Astrocyte of the spinal cord (primary cell): ENCODE results near the gene HNRNPM.
"Not testable (repeated sequence)": the region's sequence is repeated elsewhere in the genome, so short reads cannot be mapped to it uniquely, and the experiment has no call there.

ENCODE experiments used
- DNase-seq: peaks from one replicate; pipeline ENCODE4 v3.0.0; 2011; ENCODE audit warnings: low read depth, low spot score
- H3K4me3 ChIP-seq: 2 replicates; pipeline ENCODE4 v1.5.1; 2011; ENCODE audit warnings: low read depth, mild to moderate bottlenecking, low read length, moderate library complexity
- in situ Hi-C: cut with HindIII; loops from 2 replicates; pipeline ENCODE4 v1.10.0; 2017; ENCODE audit warnings: low sequenced_read_pairs
- TF ChIP-seq, protein P1 (sequence below): IDR thresholded peaks from 2 replicates; pipeline ENCODE4 v1.5.1; 2012; ENCODE audit warnings: low read depth, mild to moderate bottlenecking, low read length, inconsistent platforms

HNRNPM gene

DNA sequence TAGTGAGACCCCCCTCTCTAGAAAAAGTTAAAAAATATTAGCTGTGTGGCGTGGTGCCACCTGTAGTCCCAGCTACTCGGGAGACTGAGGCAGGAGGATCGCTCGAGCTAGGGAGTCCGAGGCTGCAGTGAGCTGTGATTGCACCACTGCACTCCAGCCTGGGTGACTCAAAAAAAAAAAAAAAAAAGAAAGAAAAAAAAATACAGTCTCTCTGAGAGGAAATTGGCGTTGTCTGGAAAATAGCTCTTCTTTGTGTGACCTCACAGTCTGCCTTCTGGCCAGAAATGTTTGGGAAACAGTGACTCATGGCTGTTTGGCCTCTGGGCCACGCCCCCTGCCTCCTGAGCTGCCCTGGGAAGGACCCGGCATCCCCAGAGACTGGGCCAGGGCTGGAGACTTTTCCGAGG is 21.0 kb upstream of the HNRNPM start:
- peak; percentile 95 for DNase-seq
- no peak overlapping the region for H3K4me3 ChIP-seq
- in situ Hi-C loops: no loop called here
- TF ChIP-seq, protein P1, sequence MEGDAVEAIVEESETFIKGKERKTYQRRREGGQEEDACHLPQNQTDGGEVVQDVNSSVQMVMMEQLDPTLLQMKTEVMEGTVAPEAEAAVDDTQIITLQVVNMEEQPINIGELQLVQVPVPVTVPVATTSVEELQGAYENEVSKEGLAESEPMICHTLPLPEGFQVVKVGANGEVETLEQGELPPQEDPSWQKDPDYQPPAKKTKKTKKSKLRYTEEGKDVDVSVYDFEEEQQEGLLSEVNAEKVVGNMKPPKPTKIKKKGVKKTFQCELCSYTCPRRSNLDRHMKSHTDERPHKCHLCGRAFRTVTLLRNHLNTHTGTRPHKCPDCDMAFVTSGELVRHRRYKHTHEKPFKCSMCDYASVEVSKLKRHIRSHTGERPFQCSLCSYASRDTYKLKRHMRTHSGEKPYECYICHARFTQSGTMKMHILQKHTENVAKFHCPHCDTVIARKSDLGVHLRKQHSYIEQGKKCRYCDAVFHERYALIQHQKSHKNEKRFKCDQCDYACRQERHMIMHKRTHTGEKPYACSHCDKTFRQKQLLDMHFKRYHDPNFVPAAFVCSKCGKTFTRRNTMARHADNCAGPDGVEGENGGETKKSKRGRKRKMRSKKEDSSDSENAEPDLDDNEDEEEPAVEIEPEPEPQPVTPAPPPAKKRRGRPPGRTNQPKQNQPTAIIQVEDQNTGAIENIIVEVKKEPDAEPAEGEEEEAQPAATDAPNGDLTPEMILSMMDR: no peak

DNA sequence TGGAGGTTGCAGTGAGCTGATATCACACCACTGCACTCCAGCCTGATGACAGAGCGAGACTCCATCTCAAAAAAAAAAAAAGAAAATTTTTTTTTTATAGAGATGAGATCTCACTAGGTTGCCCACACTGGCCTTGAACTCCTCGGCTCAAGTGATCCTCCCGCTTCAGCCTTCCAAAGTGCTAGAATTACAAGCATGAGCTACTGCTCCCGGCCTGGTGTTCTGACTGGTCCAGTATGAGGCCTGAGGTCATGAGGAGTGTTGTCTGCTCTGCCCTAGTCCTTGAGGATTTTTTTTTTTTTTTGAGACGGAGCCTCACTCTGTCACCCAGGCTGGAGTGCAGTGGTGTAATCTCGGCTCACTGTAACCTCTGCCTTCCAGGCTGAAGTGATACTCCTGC is 19.4 kb upstream of the HNRNPM start:
- H3K4me3 ChIP-seq, in situ Hi-C loops, DNase-seq: not testable (repeated sequence)

DNA sequence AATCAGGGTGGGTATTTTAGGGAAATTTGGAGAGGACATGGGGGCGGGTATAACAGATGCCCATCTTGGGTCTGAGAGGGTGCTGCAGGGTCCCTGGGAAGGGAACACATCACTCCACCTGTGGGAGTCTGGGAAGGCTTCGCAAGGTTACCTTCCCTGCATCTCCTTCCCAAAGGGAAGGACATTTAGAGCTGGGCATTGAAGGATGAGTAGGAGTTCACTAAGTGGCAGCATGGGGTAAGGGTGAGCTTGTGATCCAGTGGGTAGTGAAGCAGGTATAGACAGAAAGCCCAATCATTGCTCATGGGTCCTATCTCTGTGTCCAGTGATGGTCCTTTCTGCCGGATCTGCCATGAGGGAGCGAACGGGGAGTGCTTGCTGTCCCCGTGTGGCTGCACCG is 18.5 kb upstream of the HNRNPM start:
- TF ChIP-seq, protein P1: no peak
- in situ Hi-C loops: no loop called here
- no peak for DNase-seq
- H3K4me3 ChIP-seq: no peak overlapping the region

DNA sequence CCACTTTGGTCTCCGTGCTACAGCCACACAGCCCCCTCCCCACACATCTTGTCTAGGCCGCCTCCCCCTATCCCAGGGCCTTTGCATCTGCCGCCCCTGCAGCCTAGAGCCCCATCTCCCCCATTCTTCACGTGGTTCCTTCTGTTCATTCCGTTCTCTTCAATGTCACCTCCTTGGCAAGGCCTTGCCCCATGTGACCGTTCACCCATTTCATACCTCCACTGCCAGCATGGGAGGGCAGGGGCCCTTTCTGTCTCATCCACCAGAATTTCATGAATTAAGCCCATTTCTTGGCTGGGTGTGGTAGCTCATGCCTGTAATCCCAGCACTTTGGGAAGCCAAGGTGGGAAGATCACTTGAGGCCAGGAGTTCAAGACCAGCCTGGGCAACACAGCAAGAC is 15.7 kb upstream of the HNRNPM start:
- no peak for DNase-seq
- in situ Hi-C loops: no loop called here
- H3K4me3 ChIP-seq: no peak overlapping the region
- TF ChIP-seq, protein P1: no peak

DNA sequence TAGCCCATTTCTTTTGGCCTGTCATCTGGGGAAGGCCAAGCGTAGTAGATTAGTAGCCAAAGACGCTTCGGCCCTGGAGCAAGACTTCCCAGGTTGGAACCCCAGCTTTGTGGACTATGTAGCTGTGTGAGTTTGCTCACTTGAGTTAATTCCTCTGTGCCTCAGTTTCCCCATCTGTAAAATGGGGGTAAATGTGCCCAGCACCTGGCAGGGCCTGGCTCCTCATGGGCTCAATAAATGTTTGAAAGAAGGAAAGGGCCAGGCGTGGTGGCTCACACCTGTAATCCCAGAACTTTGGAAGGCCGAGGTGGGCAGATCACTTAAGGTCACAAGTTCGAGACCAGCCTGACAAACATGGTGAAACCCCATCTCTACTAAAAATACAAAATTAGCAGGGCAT is 14.9 kb upstream of the HNRNPM start:
- no peak overlapping the region for H3K4me3 ChIP-seq
- no peak for DNase-seq
- TF ChIP-seq, protein P1: no peak
- in situ Hi-C loops: no loop called here

DNA sequence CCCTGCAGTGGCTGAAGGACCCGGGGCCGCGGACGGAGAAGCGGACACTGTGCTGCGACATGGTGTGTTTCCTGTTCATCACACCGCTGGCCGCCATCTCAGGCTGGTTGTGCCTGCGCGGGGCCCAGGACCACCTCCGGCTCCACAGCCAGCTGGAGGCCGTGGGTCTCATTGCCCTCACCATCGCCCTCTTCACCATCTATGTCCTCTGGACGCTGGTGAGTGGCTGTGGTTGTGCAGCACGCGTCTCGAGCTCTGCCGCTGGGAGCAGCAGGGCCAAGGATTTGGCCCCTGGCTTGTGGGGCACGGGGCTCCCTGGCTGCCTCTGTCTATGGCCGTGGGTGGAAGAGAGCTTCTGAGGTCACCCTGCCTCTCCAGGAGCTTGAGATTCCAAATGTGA is 14.1 kb upstream of the HNRNPM start:
- in situ Hi-C loops: no loop called here
- DNase-seq: no peak
- no peak overlapping the region for H3K4me3 ChIP-seq
- TF ChIP-seq, protein P1: no peak

DNA sequence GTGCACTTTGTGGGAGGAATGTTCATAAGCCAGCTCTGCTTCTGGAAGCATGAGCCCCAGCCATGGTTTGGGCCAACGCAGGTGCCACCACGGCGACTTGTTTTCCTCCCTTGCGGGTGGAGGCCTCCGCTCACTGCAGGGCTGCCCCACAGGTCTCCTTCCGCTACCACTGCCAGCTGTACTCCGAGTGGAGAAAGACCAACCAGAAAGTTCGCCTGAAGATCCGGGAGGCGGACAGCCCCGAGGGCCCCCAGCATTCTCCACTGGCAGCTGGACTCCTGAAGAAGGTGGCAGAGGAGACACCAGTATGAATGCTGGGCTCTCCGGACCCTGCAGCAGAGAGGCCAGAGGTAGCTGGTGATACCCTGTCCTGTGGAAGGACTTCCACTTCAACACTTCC is 6.5 kb upstream of the HNRNPM start:
- TF ChIP-seq, protein P1: no peak
- no peak for DNase-seq
- H3K4me3 ChIP-seq: no peak overlapping the region
- in situ Hi-C loops: no loop called here
